ENCODE data around the gene RPL36AL.
"Not testable (repeated sequence)": the region's sequence is repeated elsewhere in the genome, so short reads cannot be mapped to it uniquely, and the experiment has no call there.

Gene RPL36AL

GRCh38 chr14:49620182-49621113 is at the start of gene RPL36AL, which contains the start of gene MGAT2:
Gene RPL36AL, minus strand, starts transcription at chr14:49620626. Its CDS starts 1,522 bp downstream, at chr14:49619104.
Gene MGAT2, plus strand, starts transcription at chr14:49620799. Its CDS starts 470 bp downstream, at chr14:49621269.
- DNase-seq (ENCODE audit: low read depth), result peak; percentile 97
- peak within 1 kb of the TSS; percentile 94 for H3K4me3 ChIP-seq (ENCODE audit: low read depth, low read length)

GRCh38 chr14:49659526-49660455 is 39.4 kb upstream of the RPL36AL start:
- DNase-seq (ENCODE audit: low read depth), result no peak

DNA sequence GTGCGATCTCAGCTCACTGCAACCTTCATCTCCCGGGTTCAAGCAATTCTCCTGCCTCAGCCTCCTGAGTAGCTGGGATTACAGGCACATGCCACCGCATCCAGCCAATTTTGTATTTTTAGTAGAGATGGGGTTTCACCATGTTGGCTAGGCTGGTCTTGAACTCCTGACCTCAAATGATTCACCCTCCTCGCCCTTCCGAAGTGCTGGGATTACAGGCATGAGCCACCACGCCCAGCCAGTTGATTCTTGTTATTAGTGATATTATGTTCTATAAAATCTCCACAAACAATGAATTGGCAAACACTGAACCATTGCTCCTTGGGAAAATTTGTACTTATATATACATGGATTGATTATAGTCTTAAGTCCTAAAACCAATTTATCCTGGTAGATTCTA is 37.1 kb upstream of the RPL36AL start:
- not testable (repeated sequence) for DNase-seq (ENCODE audit: low read depth)

More at GRCh38 chr14:49659526-49660455, 39.4 kb upstream of the RPL36AL start:
- H3K4me3 ChIP-seq (ENCODE audit: low read depth, low read length), result no peak overlapping the region

GRCh38 chr14:49654511-49654910 is 34.1 kb upstream of the RPL36AL start:
- no peak for DNase-seq (ENCODE audit: low read depth)
- no peak overlapping the region for H3K4me3 ChIP-seq (ENCODE audit: low read depth, low read length)

More for the DNA sequence above, 37.1 kb upstream of the RPL36AL start:
- H3K4me3 ChIP-seq (ENCODE audit: low read depth, low read length), result not testable (repeated sequence)

GRCh38 chr14:49653508-49653907 is 33.1 kb upstream of the RPL36AL start:
- no peak for DNase-seq (ENCODE audit: low read depth)

DNA sequence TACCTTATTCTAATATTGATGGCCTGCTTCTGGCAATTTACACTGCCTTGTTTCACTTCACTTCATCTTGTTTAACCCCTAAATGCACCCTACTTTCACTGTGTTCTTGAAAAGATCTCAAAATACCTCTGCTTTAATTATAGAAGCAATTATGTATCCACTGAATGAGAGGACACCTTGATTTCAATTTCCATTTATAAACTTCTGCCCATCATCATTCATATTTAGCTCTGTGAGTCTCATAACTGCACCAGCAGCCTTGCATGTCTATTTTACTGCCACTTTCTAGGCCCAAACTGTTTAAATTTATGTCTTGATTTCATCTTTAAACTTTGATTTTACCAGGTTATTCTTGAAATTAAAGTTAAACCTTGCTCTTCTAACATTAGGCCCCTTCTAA is 21.7 kb upstream of the RPL36AL start:
- H3K4me3 ChIP-seq (ENCODE audit: low read depth, low read length), result no peak overlapping the region
- DNase-seq (ENCODE audit: low read depth), result no peak

More at GRCh38 chr14:49653508-49653907, 33.1 kb upstream of the RPL36AL start:
- no peak overlapping the region for H3K4me3 ChIP-seq (ENCODE audit: low read depth, low read length)

GRCh38 chr14:49641697-49642129 is 21.3 kb upstream of the RPL36AL start:
- DNase-seq (ENCODE audit: low read depth), result no peak
- no peak overlapping the region for H3K4me3 ChIP-seq (ENCODE audit: low read depth, low read length)

DNA sequence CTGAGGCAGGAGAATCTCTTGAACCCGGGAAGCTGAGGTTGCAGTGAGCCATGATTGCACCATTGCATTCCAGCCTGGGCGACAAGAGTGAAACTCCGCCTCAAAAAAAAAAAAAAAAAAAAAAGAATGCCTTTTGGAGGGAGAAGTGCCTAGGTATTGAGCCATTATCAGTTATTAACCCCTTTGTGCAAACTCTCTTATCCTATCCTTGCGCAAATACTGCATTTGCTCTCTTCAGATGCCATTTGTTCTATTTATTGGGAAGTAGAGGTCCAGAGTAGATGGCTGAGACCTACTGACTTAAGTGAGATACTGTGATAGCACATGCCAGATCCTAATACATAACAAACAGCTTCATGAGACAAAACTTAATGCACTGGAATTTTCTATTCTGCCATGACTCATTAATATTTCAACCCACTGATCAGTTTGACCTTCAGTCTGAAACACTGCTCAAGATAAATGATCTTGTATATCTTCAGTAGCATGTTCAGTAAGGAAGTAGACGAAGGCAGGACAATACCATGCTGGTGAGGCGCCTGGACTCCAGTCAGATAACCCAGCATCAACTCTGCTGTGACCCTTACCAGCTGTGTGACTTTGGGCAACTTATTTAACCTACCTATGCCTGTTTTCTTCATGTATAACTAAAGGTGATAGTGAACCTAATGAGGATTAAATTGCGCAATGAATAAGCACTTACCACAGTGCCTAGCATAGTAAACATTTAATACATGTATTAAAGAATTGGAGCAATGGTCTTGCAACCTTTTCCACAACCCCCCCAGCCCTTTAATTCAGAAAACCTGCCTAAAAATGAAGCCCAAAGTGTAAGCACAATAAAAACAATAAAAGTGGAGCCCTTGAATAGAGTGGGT is 20.4 kb upstream of the RPL36AL start:
- no peak overlapping the region for H3K4me3 ChIP-seq (ENCODE audit: low read depth, low read length)
- no peak for DNase-seq (ENCODE audit: low read depth)

DNA sequence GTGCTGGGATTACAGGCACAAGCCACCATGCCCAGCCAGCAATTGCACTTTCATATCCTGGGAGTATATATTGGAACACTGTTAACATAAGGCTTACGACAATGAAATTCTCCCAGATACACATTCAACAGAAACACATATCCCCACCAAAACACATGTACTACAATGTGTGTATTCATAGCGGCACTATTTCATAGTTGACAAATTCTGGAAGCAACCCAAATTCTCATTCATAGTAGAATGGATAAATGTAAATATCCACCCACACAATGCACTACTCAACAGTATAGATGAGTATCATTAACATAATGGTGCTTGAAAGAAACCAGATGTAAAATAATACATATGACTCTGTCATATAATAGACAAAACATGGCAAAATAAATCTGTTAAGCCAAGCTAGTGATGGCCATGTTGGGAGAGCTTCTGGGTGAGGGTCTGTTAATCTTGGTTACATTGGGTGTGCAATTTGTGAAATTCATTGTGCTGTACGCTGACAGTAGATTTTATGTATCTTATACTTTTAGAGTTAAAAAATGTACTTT is 17.2 kb upstream of the RPL36AL start:
- DNase-seq (ENCODE audit: low read depth), result no peak
- H3K4me3 ChIP-seq (ENCODE audit: low read depth, low read length), result no peak overlapping the region

GRCh38 chr14:49636866-49637265 is 16.4 kb upstream of the RPL36AL start:
- H3K4me3 ChIP-seq (ENCODE audit: low read depth, low read length), result no peak overlapping the region

GRCh38 chr14:49634547-49635334 is 14.3 kb upstream of the RPL36AL start, which contains the start of gene DNAAF2:
Gene DNAAF2, minus strand, starts transcription at chr14:49635244. Its CDS starts 95 bp downstream, at chr14:49635149.
- peak; percentile 23 for DNase-seq (ENCODE audit: low read depth)
- peak within 1 kb of the TSS; percentile 97 for H3K4me3 ChIP-seq (ENCODE audit: low read depth, low read length)

More at GRCh38 chr14:49636866-49637265, 16.4 kb upstream of the RPL36AL start:
- DNase-seq (ENCODE audit: low read depth), result no peak

DNA sequence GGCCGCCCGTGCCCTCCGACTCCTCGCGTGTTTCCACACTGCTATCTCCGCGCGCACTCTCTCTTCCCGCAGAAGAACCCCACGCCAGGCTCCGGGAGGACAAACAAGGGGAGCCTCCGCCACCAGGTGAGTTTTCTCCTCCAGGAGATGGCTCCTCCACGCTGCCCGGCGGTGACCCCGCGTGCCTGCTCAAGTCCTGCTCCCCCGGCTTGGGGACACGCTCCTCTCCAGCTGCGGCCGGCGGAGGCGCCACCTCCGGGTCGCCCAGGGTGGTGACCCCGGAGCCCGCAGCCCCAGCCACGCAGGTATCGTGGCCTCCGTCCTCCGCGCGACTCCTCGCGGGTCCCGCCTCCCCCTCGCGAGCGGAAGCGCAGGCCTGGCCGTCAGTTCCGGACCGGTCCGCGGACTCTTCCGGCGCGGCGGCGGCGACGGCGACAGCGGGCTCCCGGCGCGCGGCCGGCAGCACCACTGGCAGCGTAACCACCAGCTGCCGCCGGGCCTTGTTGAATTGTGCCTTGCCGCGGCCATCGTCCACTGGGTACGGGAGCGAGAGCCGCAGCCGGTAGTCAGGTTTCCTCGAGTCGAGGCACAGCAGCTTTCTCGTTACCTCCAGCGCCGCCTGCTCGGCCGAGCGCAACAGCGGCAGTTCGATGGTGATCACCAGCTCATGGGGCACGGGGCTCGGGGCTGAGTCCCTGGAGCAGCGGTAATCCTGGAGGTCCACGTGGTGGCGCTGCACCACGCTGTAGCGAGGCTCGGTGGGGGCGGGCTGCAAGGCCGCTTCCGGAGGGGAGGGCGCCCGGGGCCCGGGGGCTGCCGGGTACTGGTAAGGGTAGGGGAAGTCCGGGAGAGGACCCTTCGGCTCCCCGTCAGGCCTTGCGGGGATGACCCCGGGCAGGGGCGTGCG is 13.5 kb upstream of the RPL36AL start:
- DNase-seq (ENCODE audit: low read depth), result peak; percentile 88
- peak overlapping the region; percentile 97 for H3K4me3 ChIP-seq (ENCODE audit: low read depth, low read length)

GRCh38 chr14:49623941-49624839 is 3.8 kb upstream of the RPL36AL start:
- DNase-seq (ENCODE audit: low read depth), result no peak
- no peak overlapping the region for H3K4me3 ChIP-seq (ENCODE audit: low read depth, low read length)

GRCh38 chr14:49623387-49623786 is 3.0 kb upstream of the RPL36AL start:
- peak overlapping the region; percentile 14 for H3K4me3 ChIP-seq (ENCODE audit: low read depth, low read length)
- no peak for DNase-seq (ENCODE audit: low read depth)

DNA sequence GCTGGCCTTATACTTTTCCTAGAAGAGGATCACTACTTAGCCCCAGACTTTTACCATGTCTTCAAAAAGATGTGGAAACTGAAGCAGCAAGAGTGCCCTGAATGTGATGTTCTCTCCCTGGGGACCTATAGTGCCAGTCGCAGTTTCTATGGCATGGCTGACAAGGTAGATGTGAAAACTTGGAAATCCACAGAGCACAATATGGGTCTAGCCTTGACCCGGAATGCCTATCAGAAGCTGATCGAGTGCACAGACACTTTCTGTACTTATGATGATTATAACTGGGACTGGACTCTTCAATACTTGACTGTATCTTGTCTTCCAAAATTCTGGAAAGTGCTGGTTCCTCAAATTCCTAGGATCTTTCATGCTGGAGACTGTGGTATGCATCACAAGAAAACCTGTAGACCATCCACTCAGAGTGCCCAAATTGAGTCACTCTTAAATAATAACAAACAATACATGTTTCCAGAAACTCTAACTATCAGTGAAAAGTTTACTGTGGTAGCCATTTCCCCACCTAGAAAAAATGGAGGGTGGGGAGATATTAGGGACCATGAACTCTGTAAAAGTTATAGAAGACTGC is 1.7 kb upstream of the RPL36AL start:
- DNase-seq (ENCODE audit: low read depth), result no peak

More for the DNA sequence above, 1.7 kb upstream of the RPL36AL start:
- peak overlapping the region; percentile 94 for H3K4me3 ChIP-seq (ENCODE audit: low read depth, low read length)

Measured in skeletal muscle cell (primary cell).